HG03039 (cell line): ENCODE data around the gene FUT8.
A peak's percentile ranks its signal among the peaks of the same experiment; 100 is the strongest.
"Not testable (repeated sequence)": the region's sequence is repeated elsewhere in the genome, so short reads cannot be mapped to it uniquely, and the experiment has no call there.

ENCODE experiments used
- ATAC-seq: cut with Tn5 transposase; IDR thresholded peaks from one replicate; pipeline ENCODE4 v1.9.1; 2021; ENCODE audit warnings: mild to moderate bottlenecking, moderate library complexity; ENCODE audit not compliant: unreplicated experiment

FUT8 gene

DNA sequence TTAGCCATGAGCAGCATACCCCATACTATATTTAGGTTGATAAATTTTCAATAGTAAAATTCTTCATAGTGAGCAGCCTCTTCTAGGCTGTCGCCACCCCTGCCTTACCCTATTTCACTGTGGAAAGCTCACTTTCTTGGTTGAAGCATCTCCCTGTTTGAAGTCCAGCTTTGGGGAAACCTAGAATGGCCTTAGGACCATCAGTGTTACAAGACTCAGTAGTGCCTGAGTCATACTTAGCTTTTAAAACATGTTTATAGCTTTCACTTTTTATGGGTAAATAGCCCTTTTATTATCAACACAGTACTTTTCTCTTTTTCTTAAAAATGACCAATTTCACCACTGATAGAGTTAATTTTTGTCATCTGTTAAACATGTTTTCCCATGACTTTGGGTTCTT is 37.1 kb downstream of the FUT8 start:
- no peak for ATAC-seq

DNA sequence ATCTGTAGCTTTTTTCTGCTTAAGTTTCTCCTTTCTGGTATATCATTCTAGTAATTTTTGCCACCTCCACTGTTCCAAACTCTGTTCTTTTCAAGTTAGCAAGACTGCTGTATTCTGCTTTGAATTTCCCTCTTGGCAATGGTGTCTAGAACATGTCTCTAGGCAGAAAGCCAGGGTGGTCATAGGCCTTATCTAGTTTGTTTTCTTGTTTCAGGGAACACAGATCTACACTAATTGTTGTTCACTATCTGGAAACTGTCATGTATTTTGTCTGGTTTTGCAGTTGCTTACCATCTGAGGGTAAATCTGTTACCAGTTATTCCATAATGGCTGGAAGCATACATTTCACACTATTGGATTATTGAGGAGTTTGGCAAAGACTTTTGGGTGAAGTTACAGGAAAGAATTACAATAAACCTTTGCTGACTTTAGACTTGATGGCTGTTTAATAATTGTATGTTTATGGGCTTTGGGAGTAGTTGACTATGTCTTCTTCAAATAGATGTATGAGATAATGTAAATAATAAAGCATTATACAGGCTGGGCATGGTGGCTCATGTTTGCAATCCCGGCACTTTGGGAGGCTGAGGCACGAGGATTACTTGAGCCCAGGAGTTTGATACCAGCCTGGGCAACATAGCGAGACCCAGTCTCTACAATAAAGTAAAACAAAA is 41.4 kb downstream of the FUT8 start:
- no peak for ATAC-seq

DNA sequence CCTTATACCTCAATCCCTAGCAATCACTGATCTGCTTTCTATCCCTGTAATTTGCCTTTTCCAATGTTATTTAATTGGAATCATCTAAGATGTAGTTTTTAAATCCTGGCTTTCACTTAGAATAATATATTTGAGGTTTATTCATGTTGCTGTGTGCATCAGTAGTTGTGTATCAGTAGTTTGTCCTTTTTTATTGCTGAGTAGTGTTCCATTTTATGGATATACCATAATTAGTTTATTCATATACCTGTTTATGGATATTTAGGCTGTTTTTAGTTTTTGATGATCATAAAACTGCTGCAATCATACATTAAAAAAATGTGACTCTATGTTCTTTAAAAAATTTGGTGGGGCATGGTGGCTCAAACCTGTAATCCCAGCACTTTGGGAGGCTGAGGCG is 43.7 kb downstream of the FUT8 start:
- no peak for ATAC-seq

GRCh38 chr14:65461730-65462129 is 49.2 kb downstream of the FUT8 start:
- ATAC-seq, result no peak

- peak; percentile 64 for ATAC-seq
Measured at GRCh38 chr14:65462411-65462810, 49.9 kb downstream of the FUT8 start.

DNA sequence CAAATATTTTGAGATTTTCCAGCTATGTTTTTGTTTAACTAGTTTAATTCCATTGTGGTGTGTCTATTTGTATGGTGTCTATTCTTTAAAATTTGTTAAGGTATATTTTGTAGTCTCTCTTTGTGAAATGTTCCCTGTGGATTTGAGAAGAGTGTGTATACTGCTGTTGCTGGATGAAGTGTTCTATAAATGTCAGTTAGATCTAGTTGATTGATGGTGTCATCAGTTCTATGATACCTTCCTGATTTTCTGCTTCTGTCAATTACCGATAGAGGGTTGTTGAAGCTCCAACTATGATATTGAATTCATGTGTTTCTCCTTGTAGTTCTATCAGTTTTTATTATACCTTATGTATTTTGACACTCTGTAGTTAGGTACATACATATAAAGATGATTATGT is 53.1 kb downstream of the FUT8 start:
- no peak for ATAC-seq

DNA sequence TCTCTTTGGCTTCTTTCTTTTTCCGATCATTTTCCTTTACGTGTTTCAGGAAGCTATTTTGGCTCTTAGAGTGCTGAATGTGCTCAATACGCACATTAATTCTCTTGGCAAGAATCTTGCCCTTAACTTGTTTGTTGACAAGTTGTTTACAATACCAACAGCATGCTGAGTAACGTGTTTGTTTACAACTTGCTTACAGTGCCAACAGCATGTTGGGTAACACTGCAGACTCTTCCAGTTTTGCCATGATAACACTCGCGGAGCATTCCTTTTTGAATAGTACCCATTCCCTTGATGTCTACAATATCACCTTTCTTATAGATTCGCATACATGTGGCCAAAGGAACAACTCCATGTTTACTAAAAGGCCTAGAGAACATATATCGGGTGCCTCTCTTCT is 55.4 kb downstream of the FUT8 start:
- not testable (repeated sequence) for ATAC-seq

- ATAC-seq, result no peak
Measured at GRCh38 chr14:65469903-65470302, 57.4 kb downstream of the FUT8 start.

- no peak for ATAC-seq
Measured at GRCh38 chr14:65470404-65470880, 57.9 kb downstream of the FUT8 start.

DNA sequence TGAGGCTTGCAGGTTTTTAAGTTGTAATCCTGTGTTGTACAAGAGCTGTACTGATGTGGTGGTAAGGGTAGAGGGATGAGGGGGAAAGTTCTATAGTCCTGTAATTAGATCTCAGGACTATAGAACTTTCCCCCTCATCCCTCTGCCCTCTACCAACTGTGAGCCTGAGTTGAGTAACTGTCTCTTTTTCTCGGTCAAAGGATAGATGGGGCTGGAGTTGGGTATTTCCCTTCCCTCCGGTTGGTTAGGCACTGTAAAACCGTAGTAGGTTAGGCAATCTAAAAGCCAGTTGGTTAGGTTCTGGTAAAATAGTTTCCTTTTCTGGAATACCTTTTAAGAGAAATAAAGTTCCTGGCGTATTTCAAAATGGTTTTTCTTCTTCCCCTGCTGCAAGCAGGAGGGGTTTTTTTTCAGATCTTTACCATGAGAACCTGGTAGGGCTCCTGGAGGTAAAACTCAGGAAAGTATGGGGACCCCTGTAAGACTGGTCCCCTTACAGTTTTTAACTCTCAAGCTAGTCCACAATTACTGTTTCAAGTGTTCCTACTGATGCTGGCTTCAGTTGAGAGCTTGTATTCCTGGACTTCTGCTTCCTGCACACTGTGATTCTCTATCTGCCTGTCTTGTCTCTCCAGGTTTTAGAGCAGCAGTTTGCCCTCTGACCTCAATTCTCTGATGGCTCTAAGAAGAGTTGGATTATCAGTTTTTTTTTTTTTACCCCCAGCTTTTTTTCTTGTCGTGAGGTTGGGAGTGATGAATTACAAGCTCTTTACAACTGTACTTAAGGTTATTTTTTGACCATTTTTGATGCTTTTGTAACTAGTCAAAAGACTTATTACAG is 58.7 kb downstream of the FUT8 start:
- ATAC-seq, result no peak

DNA sequence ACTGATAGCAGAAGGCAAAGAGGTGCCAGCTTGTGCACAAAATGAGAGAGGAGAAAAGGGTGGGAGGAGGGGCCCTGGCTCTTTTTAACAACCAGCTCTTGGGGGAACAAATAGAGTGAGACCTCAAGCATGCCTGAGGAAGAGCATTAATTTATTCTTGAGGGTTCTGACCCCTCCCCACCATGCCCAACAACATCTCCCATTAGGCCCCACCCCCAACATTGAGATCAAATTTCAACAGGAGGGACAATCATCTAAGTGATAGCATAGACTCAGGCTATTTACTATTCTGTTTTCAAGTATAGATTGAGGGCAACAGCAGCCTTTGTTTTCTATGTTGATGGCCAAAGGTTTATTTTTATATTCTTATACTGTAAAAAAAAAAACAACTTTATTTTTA is 59.7 kb downstream of the FUT8 start:
- no peak for ATAC-seq

DNA sequence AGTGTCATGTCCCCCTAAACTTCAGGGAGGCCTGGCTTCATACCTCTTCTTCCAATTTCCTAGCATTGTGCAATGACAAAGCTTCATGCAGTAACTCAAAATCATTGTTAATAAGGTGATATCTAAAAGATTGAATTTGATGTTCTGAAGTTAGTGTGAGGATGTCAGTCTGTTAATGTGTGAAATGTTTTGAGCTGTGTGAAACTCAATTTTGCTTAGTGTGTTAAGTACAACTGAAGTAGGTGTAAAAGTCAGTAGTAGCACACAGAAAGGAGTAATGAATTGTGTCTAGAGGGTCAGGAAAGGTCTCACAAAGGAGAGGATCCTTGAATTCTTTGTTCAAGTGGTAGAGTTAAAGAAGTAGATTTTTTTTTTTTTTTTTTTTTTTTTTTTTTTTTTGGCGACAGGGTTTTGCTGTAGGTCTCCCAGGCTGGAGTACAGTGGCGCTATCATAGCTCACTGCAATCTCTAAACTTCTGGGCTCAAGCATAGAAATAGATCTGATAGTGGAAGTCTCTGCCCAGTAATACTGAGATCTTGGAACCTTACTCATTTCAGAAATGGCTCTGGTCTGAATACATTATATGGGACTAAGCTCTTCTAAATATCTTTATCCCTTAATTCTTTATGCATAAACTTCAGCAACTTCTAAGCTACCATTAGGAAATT is 63.9 kb downstream of the FUT8 start:
- peak; percentile 79 for ATAC-seq

GRCh38 chr14:65476942-65477318 is 64.4 kb downstream of the FUT8 start:
- ATAC-seq, result peak; percentile 43

DNA sequence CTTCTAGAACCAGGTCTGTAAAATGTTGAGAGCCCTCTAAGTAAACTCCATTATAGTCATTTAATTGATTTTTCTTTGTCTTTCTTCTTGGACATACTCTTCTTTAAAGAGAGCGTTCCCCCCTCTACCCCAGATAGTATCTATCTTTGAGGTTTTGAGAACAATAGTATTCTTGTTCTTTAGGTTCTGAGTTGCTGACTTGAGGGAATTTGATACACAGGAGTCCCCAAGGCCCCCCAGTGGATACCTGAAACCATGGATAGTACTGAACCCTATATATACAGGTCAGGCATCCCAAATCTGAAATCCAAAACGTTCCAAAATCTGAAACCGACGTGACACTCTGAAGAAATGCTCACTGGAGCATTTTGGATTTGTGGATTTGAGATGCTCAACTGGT is 65.5 kb downstream of the FUT8 start:
- ATAC-seq, result no peak

DNA sequence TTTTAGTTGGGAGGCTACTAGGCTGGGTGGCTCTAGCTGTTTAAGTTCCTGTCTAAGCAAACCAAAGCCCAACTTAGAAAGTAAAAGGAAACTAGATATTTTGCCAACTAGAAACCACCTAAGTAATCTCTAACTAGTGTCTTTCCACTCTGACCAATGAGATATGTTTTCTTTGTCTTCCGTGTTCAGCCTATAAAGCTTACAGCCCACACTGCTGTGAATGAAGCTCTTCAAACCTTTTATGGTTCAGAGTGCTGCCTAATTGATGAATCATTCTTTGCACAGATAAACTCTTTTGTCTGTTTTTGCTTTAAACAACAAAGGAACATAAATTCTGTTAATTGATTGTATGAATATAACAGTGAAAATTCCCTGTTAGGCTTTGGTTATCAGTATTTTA is 66.1 kb downstream of the FUT8 start:
- ATAC-seq, result no peak

DNA sequence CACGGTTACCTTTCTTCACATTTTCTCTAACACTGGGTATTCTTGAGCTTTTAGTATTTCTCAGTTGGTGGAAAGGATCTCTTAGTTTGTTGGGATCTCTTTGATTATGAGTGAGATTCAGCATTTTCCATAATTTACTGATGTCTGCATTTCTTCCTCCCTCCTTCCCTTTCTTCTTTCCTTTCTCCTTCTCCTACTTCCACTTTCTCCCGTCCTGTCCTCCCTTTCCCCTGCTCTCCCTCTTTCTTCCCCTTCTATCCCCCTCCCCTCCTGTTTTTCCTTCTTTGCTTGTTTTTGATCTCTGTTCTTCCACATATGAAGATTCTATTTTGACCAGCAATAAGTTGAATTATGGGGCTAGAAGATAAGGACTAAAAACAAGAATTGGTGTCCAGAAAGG is 66.9 kb downstream of the FUT8 start:
- ATAC-seq, result no peak

DNA sequence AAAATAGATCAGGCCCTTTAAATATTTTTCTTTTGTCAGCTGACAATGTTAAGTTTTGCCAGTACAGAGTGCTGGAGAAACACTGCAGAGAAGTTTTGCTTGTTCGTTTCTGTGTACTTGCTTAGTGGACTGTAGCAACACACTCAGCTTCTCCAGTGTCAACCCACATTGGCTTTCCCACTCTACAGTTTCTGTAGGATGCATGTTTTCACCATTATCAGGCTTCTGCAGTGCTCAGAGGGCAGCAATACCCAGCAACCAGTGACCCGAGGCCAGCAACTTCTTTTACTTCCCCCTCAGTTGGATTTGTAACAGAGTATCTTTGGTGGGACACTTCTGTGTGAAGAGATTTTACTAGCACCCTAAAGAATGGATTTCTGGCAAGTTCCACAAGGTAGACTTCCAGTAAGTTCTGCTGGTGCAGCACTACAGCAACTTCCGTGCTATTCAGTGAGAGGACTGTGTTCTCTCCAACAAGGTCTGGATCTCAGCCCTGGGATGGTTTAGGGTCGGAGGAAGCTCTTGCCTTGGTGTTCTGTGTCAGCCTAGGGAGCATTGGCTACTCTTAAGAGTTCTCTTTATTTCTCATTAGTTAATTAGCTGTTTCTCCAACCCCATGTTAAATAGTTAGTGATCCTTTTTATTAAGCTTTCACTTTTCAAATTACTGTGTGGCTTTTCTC is 70.4 kb downstream of the FUT8 start:
- ATAC-seq, result no peak

GRCh38 chr14:65483647-65484046 is 71.1 kb downstream of the FUT8 start:
- no peak for ATAC-seq

- ATAC-seq, result no peak
Measured at GRCh38 chr14:65485516-65485915, 73.0 kb downstream of the FUT8 start.

DNA sequence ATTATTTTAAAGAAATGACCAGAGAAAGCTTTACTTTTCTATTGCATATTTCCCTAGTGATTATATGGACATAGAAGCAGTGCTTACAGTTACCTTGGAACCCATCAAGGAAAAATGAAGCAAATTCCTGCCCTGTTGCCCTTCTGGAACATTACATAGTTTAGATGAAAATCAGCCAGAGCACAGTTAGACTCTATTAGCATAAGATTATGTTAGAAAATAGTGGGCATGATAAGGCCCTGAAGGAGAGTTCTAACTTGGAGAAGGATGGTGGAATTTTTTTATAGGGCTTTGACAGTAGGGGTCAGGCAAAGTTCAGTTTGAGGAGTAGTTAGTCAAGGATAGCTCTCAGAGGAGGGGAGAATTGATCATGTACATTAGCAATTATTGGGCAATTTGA is 74.3 kb downstream of the FUT8 start:
- ATAC-seq, result no peak

DNA sequence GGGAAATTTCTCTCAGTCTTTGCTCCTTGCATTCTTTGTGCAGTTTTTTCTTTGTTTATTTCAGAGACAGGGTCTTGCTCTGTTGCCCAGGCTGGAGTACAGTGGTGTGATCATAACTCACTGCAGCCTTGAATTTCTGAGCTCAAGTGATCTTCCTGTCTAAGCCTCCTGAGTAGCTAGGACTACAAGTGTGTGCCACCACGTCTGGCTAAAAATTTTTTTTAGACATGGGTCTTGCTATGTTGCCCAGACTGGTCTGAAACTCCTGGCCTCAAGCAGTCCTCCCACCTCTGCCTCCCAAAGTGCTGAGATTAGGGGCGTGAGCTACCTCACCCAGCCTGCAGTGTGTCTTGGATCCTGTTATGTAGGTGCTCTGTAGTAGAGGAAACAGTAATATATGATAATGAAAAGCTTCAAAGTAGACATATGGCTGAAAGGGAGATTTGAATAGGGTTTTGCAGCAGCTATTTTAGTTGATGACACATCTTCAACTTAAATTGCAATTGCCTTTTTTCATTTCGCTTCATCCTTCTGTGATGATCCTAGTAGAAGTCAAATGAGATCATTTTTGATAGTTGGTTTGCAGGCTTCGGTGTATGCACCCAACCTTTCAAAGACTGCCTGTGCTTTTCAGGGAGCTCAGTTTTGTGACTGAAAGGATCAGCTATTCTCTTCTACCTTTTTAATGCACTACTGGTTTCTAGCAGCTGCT is 75.4 kb downstream of the FUT8 start:
- no peak for ATAC-seq
